ENCODE measurements around the gene SMAD3.
"Not testable (repeated sequence)": the region's sequence is repeated elsewhere in the genome, so short reads cannot be mapped to it uniquely, and the experiment has no call there.

Gene SMAD3

GRCh38 chr15:67150023-67150860 lies 84.8 kb downstream of the SMAD3 start:
- no peak overlapping the region for H3K4me3 ChIP-seq (ENCODE audit: low read length)
- no peak for TF ChIP-seq ZNF274 (IDR thresholded peaks at IDR 0.05; ENCODE audit: low read depth, low read length)

GRCh38 chr15:67152429-67152828 lies 87.0 kb downstream of the SMAD3 start:
- no peak for TF ChIP-seq ZNF274 (IDR thresholded peaks at IDR 0.05; ENCODE audit: low read depth, low read length)
- H3K4me3 ChIP-seq (ENCODE audit: low read length), result no peak overlapping the region

DNA sequence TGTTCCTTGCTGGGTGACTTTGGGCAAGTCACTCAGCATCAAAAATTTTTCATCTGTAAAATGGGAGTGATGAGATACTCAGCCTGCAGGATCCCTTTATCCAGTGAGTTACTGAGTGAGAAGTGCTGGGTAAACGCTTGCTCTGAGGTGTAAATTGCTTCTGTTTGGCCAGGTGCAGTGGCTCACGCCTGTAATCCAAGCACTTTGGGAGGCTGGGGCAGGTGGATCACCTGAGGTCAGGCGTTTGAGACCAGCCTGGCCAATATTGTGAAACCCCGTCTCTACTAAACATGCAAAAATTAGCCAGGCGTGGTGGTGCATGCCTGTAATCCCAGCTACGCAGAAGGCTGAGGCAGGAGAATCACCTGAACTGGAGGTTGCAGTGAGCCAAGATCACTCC lies 87.6 kb downstream of the SMAD3 start:
- H3K4me3 ChIP-seq (ENCODE audit: low read length), result not testable (repeated sequence)

DNA sequence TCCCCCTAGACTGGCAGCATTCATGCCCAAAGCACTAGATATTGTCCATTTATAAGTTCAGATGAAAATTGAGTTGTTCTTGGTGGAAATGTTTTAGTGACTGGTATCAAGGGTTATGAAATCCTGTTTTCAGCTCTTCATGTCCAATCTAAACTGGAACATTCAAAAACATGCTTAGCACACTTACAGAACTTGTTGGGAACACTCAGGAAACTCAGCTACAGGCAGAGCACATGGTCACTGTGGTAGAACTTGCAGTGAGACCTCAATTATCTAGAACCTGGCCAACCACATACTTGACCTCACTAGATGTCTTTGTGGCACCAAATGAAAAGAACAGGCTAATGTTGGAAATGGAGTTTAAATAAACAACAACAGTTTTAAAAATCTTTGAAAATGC lies 88.8 kb downstream of the SMAD3 start:
- TF ChIP-seq ZNF274 (IDR thresholded peaks at IDR 0.05; ENCODE audit: low read depth, low read length), result no peak
- no peak overlapping the region for H3K4me3 ChIP-seq (ENCODE audit: low read length)

DNA sequence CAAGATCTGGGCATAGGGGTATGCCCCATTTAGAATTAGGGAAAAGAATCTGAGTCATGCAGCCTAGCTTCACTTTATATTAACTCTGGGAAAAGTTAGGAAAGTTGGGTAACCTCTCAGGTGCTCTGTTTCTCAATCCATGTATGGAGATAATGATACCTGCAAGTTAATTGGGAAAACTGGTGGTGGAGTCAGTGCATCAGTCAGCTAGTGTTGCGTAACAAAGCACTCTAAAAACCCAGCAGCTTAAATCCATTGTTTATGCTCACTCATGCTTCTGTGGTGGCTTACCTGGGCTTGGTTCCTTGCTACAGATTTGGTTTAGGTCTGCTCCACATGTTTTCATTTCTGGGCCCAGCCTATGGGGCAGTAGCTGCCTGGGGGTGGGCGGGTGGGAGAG lies 91.0 kb downstream of the SMAD3 start:
- no peak overlapping the region for H3K4me3 ChIP-seq (ENCODE audit: low read length)
- TF ChIP-seq ZNF274 (IDR thresholded peaks at IDR 0.05; ENCODE audit: low read depth, low read length), result no peak

DNA sequence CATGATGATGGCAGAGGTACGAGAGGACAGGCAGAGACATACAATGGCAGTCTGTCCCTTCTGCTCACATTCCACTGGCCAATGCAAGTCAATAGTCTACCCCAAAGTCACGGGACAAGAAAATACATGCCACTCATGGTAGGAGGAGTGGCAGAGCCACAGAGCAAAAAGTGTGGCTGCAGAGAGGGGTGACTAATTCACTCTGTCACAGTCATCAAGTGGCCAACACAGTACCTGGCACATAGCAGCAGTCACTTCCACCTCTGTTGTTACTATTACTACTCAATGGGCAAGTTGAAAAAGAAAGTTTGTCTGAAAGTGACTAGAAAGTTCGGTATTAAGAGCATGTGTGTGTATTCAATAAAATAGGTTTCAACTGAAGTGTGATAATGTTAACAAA lies 91.4 kb downstream of the SMAD3 start:
- no peak overlapping the region for H3K4me3 ChIP-seq (ENCODE audit: low read length)
- TF ChIP-seq ZNF274 (IDR thresholded peaks at IDR 0.05; ENCODE audit: low read depth, low read length), result no peak

DNA sequence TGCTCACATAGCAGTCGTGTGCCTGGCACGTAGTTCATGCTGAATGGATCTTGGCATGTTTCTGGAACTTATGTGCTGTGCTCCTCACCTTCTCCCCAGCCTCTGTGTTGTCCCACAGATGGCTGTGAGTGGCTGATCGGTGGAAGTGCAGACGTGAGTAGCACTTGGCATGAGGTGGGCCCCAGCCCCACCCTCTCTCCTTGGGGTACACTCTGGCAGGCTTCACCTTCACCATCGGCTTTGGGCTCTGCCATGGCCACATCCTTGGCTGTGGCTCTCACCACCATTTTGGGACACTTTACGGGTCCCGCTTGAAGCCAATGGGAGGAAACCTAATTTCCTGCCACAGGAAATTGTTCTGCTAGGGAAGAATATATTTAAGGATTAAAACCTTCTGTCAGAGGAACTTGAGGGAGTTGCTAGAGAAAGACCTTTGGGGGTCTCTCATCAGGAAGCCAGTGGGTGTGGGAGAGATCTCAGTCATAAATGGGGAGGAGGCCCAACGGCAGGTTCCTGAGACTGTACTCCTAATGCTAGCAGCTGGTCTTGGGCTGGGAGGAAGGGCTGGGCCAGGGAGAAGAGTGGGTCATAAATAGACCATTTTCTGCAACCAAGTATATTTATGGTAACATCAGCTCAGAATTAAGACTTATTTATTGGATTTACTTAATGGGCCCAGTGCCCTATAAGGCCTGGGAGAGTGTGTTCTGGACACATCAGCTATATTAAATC lies 92.3 kb downstream of the SMAD3 start:
- no peak for TF ChIP-seq ZNF274 (IDR thresholded peaks at IDR 0.05; ENCODE audit: low read depth, low read length)
- no peak overlapping the region for H3K4me3 ChIP-seq (ENCODE audit: low read length)

DNA sequence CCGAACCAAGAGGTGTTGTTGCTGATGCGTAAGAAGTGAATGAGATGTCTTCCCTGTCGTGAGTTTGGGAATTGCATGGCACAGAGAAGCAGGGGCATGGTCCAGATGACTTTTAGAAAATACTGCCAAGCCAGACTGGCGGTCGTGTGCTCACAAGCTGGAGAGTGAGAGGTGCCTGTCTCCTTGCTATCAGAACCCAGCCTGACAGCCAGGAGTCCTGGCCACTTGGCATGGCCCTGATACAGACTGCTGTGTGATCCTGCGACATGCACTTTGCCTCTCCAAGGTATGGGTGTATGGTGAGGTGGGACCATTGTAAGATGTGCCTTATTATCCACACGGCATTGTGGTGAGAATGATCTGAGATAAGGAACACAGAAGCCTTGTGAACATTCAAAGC lies 93.0 kb downstream of the SMAD3 start:
- TF ChIP-seq ZNF274 (IDR thresholded peaks at IDR 0.05; ENCODE audit: low read depth, low read length), result no peak
- no peak overlapping the region for H3K4me3 ChIP-seq (ENCODE audit: low read length)

DNA sequence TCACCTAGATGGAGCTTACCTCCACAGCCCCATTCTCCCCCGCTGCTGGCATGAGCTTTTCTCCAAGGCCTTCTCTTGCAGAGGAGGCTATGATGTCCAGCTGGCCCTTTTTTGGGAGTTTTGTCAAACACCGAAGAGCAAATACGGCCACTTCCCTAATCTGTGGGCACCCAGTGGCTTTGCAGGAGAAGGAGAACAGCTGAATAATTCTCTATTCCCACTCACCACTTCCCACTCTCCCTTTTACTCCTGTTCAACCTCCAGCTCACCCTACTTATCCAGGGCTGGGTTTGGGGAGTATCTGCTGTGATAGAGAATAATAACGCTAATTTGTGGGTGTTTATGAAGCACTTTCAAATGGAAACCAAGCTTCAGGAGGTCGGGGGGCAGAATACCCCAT lies 96.0 kb downstream of the SMAD3 start:
- TF ChIP-seq ZNF274 (IDR thresholded peaks at IDR 0.05; ENCODE audit: low read depth, low read length), result no peak
- no peak overlapping the region for H3K4me3 ChIP-seq (ENCODE audit: low read length)

GRCh38 chr15:67161881-67162280 lies 96.5 kb downstream of the SMAD3 start:
- H3K4me3 ChIP-seq (ENCODE audit: low read length), result no peak overlapping the region
- no peak for TF ChIP-seq ZNF274 (IDR thresholded peaks at IDR 0.05; ENCODE audit: low read depth, low read length)

GRCh38 chr15:67163180-67163579 lies 97.8 kb downstream of the SMAD3 start:
- no peak for TF ChIP-seq ZNF274 (IDR thresholded peaks at IDR 0.05; ENCODE audit: low read depth, low read length)
- no peak overlapping the region for H3K4me3 ChIP-seq (ENCODE audit: low read length)

- H3K4me3 ChIP-seq (ENCODE audit: low read length), result no peak overlapping the region
- no peak for TF ChIP-seq ZNF274 (IDR thresholded peaks at IDR 0.05; ENCODE audit: low read depth, low read length)
These were observed 99.0 kb downstream of the SMAD3 start for GRCh38 chr15:67164401-67164791.

GRCh38 chr15:67164811-67165253 lies 99.4 kb downstream of the SMAD3 start:
- no peak for TF ChIP-seq ZNF274 (IDR thresholded peaks at IDR 0.05; ENCODE audit: low read depth, low read length)
- no peak overlapping the region for H3K4me3 ChIP-seq (ENCODE audit: low read length)

DNA sequence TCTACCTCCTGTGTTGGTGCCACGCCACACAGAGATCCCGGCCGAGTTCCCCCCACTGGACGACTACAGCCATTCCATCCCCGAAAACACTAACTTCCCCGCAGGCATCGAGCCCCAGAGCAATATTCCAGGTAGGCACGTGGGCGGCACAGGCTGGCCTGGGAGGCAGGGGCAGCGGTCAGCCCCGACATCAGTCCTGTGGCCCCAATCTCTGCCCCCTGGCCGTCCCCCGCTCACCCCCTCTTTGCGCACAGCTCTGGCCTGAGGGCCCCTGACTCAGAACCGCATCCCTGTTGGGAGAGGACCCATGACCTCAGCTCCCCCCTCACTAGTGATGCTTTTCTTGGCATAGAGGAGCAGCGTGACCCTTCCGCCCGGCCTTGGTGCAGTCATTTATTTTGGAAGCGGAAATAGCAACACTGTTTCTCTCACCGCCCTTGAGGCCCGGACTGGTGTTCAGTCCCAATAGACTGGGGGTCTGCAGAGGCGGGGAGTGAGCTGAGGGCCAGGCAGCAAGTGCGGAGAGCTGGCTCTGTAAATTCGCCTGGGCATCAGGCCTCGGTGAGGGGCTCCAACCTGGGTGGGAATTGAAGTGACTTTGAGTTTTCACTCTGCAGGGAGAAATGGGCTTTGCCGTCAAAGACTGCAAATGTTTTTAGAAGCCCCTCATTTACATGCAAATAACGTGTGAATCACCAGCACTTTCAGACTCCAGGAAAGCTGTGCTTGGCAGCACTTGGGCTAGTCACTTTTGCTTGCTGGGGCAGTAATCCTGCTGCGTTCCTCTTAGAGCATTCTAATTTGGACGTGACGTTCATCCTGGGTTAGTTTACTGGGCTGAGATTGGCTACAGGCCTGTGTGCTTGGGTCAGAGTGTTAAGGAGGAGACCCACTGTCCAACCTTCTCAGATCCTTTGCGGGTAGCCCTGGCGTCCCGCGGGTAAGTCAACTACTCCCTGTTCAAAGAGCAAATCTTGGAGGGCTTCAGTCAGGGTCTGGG lies 100.2 kb downstream of the SMAD3 start:
- no peak overlapping the region for H3K4me3 ChIP-seq (ENCODE audit: low read length)
- TF ChIP-seq ZNF274 (IDR thresholded peaks at IDR 0.05; ENCODE audit: low read depth, low read length), result no peak

All from GM08714 (cell line).